HG03457 (cell line): ENCODE results near the gene TTC16.
A peak's percentile ranks its signal among the peaks of the same experiment; 100 is the strongest.

Experiments
- ATAC-seq: cut with Tn5 transposase; IDR thresholded peaks from one replicate; pipeline ENCODE4 v1.9.1; 2021; ENCODE audit warnings: moderate number of reproducible peaks; ENCODE audit not compliant: unreplicated experiment

Gene TTC16

GRCh38 chr9:127762111-127762676 lies 46.3 kb downstream of the TTC16 start:
- ATAC-seq: no peak

DNA sequence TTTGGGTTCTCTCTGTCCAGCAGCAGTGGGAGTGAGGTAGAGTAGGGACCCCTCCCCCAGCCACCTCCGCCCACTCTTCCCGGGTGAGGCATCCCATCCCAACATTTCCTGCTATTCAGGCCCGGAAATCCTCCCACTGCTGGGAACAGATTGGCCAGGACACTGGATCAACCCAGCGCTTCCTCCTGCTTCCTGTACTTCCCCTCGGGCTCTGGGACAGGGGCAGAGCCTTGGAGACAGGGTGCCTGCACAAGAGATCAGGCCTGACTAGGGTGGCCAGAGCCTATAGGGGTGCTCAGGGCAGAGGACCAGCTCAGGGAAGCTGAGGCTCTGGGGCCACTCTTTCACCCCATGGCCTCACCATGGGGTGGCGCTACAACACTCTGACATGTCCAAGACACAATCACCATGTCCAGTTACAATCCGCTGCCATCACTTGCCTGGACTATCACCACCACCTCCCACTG lies 48.1 kb downstream of the TTC16 start:
- no peak for ATAC-seq

- no peak for ATAC-seq
Observed at GRCh38 chr9:127765418-127765817, 49.5 kb downstream of the TTC16 start.

DNA sequence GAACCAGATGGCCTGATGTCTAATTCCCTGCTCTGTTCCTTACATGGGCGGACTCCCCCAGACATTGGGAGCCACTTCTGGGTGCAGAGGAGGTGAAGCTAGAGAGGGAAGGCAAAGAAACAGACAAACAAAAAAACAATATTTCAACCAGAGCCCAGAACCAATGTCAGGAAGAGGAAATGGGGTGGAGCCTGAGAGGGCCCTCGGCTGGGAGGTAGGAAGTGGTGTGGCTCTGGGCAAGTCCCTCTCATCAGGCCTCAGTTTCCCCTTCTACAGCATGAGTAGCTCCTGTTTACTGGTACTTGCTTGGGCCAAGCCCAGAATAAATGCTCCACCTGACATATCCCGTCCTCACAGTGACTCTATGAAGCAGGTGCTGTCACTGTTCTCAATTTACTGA lies 51.5 kb downstream of the TTC16 start:
- no peak for ATAC-seq

- ATAC-seq: no peak
Observed at GRCh38 chr9:127767909-127768331, 52.0 kb downstream of the TTC16 start.

GRCh38 chr9:127768698-127769097 lies 52.8 kb downstream of the TTC16 start:
- no peak for ATAC-seq

- ATAC-seq: no peak
Observed at GRCh38 chr9:127769101-127769500, 53.2 kb downstream of the TTC16 start.

- ATAC-seq: no peak
Observed at GRCh38 chr9:127769929-127770582, 54.2 kb downstream of the TTC16 start.

DNA sequence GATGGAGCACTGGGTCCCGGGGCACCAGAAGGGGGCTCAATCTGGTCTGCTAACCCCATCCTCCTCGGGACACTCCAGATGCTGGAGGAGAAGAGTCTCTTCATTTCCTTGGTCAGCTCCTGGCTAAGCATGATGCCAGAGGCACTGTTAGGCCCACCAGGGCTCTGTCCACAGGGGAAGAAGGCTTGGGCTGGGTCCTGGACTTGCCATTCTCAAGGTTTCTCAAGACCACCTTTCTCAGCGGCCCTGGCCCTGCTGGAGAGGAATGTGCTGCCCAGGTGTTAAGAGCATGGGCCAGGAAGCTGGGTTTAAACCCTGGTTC lies 54.7 kb downstream of the TTC16 start:
- ATAC-seq: no peak

DNA sequence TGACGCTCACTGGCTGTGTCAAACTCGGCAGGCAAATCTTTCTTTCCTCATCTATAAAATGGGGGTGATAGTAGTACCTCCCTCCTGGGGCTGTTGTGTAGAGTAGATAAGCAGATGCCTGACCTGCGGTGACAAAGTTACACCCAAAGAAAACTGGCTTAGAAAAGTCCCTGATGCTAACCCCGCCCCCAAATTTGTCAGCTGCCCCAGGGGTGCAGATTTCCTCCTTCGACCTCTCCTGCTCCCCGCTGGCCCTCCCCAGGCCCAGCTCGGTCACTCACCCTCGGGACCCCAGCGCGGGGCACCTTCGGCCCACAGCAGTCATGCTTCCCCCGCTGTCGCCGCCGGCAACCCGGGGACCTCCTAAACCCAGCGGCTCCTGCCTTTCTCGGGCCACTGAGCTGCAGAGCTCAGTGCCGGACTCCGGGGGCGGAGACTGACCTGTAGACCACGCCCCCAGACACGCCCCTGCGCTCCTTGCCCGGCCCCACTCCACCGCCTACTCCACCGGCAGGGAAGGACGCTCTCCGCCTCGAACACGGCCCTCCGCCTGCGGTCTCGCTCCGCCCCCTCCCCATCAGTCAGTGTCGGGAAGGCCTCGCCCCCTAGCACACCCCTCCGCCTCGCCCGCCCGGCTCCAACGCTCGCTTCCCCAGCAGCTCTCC lies 55.2 kb downstream of the TTC16 start:
- peak; percentile 79 for ATAC-seq

DNA sequence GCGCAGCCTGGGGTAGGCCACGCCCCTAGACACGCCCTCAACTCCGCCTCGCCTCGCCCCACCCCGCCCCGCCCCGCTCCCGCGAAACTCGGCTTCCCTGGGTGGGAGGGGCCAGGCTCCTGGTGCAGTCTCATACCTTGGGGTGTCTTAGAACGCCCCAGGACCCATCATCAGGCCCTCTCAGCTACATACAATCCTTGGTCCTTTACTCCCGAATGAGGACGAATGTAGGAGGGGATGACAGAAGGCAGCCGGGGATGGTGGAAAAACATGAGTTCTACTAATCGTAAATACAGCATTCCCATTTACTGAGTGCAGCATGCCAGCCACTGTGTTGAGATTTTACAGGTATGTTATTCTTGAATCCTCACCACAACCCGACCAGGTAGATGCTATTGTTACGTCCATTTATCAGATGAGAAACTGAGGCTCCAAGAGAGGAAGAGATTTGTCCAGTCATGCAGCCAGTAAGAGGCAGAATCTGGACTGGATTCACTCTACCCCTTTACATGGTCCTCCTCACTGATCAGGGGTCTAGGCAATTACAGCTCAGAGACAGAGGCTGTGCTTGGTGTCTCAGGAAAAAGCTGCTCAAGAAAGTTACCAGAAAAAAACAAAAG lies 55.8 kb downstream of the TTC16 start:
- ATAC-seq: no peak

GRCh38 chr9:127772603-127773002 lies 56.7 kb downstream of the TTC16 start:
- ATAC-seq: no peak

GRCh38 chr9:127773272-127773671 lies 57.4 kb downstream of the TTC16 start:
- no peak for ATAC-seq

GRCh38 chr9:127773981-127774380 lies 58.1 kb downstream of the TTC16 start:
- no peak for ATAC-seq

- no peak for ATAC-seq
Observed at GRCh38 chr9:127776195-127776923, 60.5 kb downstream of the TTC16 start.

GRCh38 chr9:127776924-127777289 lies 61.0 kb downstream of the TTC16 start:
- ATAC-seq: no peak

DNA sequence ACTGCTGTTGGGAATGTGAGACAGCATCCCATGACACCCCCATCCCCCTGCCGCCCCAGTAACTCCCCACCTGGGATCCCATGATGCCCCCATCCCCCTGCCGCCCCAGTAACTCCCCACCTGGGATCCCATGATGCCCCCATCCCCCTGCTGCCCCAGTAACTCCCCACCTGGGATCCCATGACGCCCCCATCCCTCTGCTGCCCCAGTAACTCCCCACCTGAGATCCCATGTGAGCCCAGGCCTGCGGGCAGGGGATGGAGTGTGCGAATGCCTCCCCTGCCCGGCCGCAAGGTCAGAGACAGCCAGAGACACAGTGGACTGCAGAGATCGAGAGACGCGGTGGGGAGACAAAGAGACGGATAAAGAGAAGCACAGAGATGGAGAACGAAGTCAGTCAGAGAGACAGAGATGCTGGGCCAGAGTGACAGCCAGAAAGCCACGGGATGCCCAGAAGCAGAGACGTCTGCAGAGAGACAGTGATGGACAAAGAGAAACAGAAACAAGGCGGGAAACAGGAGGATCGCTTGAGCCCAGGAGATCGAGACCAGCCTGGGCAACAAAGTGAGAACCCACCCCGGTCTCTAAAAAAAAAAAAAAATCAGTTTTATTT lies 61.6 kb downstream of the TTC16 start:
- ATAC-seq: no peak

GRCh38 chr9:127778280-127779135 lies 62.6 kb downstream of the TTC16 start, which contains the start of gene SH2D3C:
SH2D3C (minus strand) TSS chr9:127778666; CDS start chr9:127778627, 39 bp downstream.
- no peak for ATAC-seq

DNA sequence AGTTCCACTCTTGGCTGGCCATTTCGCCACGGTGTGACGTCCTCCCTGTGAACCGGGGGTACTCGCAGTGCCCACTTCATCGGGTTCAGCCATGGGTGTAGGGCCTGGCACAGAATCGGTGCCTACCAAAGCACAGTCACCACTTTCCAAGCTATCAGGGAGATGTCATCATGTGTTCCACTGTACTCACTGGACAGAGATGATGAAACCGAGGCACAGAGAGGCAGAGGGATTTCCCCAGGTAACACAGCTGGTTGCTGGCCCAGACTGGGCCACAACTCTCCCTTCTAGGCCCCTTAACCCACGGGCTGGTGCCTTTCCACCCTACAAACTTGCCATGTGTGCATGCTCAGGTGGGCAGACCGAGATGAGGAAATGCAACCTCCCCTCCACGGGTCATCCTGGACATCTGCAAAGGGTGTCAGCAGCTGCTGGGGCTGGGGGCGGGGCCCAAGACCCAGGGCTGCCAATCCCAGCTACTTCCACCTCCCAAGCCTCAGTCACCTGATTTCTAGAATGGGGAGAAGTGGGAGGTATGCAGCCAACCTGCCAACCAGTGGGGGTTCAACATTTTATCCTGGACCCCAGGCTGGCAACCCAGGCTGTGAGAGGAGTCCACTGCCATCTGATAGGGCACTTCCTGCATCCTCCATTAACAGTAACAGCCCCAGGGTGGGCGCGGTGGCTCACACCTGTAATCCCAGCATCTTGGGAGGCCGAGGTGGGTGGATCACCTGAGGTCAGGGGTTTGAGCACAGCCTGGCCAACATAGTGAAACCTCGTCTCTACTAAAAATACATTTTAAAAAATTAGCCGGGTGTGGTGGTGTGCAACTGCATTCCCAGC lies 63.5 kb downstream of the TTC16 start:
- ATAC-seq: no peak
